ENCODE data around the gene BACH2. TPM values are rescaled to one million over a fixed set of nuclear protein-coding genes. Genes with fewer than 3 reads are reported as not detected.

The BACH2 gene
- total and polyA plus RNA-seq, 2 experiments from 2014 or later: under 0.01 TPM; not detected in 1

DNA sequence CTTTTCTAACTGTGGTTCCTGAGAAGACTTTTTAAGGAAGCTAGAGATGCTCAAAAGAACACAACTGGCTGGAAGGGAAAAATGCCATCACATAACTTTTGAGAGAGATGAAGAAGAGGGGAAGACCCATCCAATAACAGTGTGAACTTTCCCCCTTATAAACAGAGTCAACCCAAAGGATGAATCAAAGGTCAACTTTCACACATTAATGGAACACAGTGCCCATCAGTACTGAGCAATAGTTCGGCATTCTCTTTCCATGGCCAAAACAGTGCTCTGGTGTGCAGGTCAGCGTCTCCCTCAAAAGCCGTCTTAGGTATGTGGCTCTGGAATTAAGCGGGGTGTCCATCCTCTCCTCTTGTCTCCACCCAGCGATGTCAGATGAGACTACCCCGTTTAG is 272.0 kb downstream of the BACH2 start:
- Histone ChIP-seq H3K36me3 (ENCODE audit: low read depth) (no peaks in the 10 kb centered on the region), H3F3A (ENCODE audit: insufficient read depth) (peaks cover 10% of the 10 kb centered on the region; the same call in 1 of the 2 replicates), H3K4me2 (ENCODE audit: unreplicated experiment) (no peak overlapping the region), H3K27ac (no peak overlapping the region), H3K27me3 (replicated peaks; ENCODE audit: insufficient read depth) (no peaks in the 10 kb centered on the region; the same call in 1 of the 2 replicates), H2AFZ (no peak overlapping the region), H3K9me2 (ENCODE audit: insufficient read depth) (no peaks in the 10 kb centered on the region), H3K79me2 (ENCODE audit: insufficient read depth) (no peaks in the 10 kb centered on the region), H3K4me3 (no peak overlapping the region), H4K20me1 (ENCODE audit: insufficient read depth) (no peaks in the 10 kb centered on the region), H3K9me3 (ENCODE audit: low read depth) (no peaks in the 10 kb centered on the region), H3K9ac (no peak overlapping the region), H3K4me1 (ENCODE audit: insufficient read depth) (peaks cover 12% of the 10 kb centered on the region)
- TF ChIP-seq EZH2phosphoT487 (IDR thresholded peaks at IDR 0.05; ENCODE audit: insufficient read depth, low read depth) (no peak), EZH2 (IDR thresholded peaks at IDR 0.05; ENCODE audit: insufficient read depth, poor library complexity, severe bottlenecking) (no peak)
- no peak for DNase-seq
- in situ Hi-C loops (cut with MboI): no loop called here
- WGBS, 2 experiments (ENCODE audit: low coverage in 1 of 2, low lambda C conversion rate in 2 of 2, missing lambda C conversion rate in 2 of 2): 98 to 100% methylated on average over 6 of the region's 6 CpGs

DNA sequence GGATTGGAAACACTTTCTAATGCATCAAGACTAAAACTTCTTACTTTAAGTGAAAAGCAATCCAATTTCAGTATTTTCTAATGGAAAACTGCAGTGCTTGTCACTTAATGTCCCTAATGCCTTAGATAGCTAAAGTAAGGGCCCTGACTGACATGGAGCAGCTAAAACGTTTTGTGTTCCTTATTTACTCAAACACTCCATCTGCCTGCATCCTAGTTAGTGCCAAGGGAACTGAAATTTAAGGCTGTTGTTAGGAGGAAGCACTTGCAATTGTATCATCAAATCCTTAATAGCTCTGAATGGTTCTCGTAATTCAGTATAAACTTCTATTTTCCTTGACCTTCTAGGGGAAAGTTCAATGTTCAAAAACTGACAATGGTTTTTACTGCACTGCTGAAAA is 274.9 kb downstream of the BACH2 start:
- Histone ChIP-seq H3F3A (ENCODE audit: insufficient read depth) (peaks cover 10% of the 10 kb centered on the region; the same call in 1 of the 2 replicates), H3K9ac (no peak overlapping the region), H3K9me2 (ENCODE audit: insufficient read depth) (no peaks in the 10 kb centered on the region), H3K4me1 (ENCODE audit: insufficient read depth) (peaks cover 12% of the 10 kb centered on the region), H3K9me3 (ENCODE audit: low read depth) (no peaks in the 10 kb centered on the region), H3K4me3 (no peak overlapping the region), H2AFZ (no peak overlapping the region), H3K27me3 (replicated peaks; ENCODE audit: insufficient read depth) (no peaks in the 10 kb centered on the region), H3K36me3 (ENCODE audit: low read depth) (no peaks in the 10 kb centered on the region), H3K4me2 (ENCODE audit: unreplicated experiment) (no peak overlapping the region), H3K27ac (no peak overlapping the region), H3K79me2 (ENCODE audit: insufficient read depth) (no peaks in the 10 kb centered on the region), H4K20me1 (ENCODE audit: insufficient read depth) (no peaks in the 10 kb centered on the region)
- WGBS, 2 experiments (ENCODE audit: low coverage in 1 of 2, low lambda C conversion rate in 2 of 2, missing lambda C conversion rate in 2 of 2): 52 to 64% methylated on average over 2 of the region's 2 CpGs
- TF ChIP-seq EZH2 (IDR thresholded peaks at IDR 0.05; ENCODE audit: insufficient read depth, poor library complexity, severe bottlenecking) (no peak), EZH2phosphoT487 (IDR thresholded peaks at IDR 0.05; ENCODE audit: insufficient read depth, low read depth) (no peak)
- DNase-seq: no peak
- in situ Hi-C loops (cut with MboI): no loop called here

DNA sequence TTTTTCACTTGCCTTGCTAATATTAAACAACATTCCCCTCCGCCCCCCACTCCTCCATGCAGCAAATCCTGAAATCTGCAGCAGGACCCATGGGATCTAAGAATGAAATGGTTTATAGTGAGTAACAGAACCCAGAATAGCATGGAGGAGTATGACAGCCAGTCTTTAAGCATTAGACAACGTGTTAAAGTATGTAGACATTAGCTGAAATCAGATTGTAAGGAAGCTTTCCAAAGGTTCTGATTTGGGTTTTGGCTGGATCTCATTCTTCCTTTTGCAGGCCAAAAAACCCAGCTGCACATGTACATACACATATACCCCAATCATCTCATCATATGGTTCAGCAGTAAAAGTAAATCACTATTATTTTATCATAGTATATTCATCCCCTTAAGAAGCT is 275.9 kb downstream of the BACH2 start:
- no peak for TF ChIP-seq EZH2 (IDR thresholded peaks at IDR 0.05; ENCODE audit: insufficient read depth, poor library complexity, severe bottlenecking)
- H2AFZ ChIP-seq: no peak overlapping the region
- 74 to 89% methylated on average over 2 of the region's 2 CpGs for WGBS, 2 experiments (ENCODE audit: low coverage in 1 of 2, low lambda C conversion rate in 2 of 2, missing lambda C conversion rate in 2 of 2)
- H3K4me1 ChIP-seq (ENCODE audit: insufficient read depth): peaks cover 6% of the 10 kb centered on the region
- H3K9ac ChIP-seq: no peak overlapping the region
- no peaks in the 10 kb centered on the region for H4K20me1 ChIP-seq (ENCODE audit: insufficient read depth)
- H3K36me3 ChIP-seq (ENCODE audit: low read depth): no peaks in the 10 kb centered on the region
- H3K79me2 ChIP-seq (ENCODE audit: insufficient read depth): no peaks in the 10 kb centered on the region
- in situ Hi-C loops (cut with MboI): no loop called here
- H3F3A ChIP-seq (ENCODE audit: insufficient read depth): peaks cover 5% of the 10 kb centered on the region; the same call in 1 of the 2 replicates
- H3K9me3 ChIP-seq (ENCODE audit: low read depth): no peaks in the 10 kb centered on the region
- no peak overlapping the region for H3K4me3 ChIP-seq
- H3K27ac ChIP-seq: no peak overlapping the region
- H3K27me3 ChIP-seq (replicated peaks; ENCODE audit: insufficient read depth): no peaks in the 10 kb centered on the region
- no peak for DNase-seq
- no peak overlapping the region for H3K4me2 ChIP-seq (ENCODE audit: unreplicated experiment)
- no peaks in the 10 kb centered on the region for H3K9me2 ChIP-seq (ENCODE audit: insufficient read depth)

DNA sequence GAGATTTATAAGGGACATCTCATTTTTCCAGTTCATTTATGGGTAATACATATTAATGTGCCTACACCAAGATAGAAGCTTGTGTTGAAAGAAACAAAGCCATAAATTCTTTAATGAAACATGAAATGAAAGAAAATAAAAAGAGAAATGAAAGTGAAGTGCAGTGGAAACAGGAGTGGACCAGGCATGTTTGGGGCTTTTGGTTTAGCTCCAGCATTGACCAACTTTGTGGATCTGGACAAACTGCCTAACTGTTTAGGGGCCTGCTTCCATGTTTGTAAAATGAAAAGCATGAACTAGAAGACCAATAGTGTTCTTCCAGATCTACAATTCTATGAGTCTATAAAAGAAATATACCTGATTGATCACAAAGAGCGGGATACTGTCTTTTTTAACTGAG is 277.4 kb downstream of the BACH2 start:
- H3K4me1 ChIP-seq (ENCODE audit: insufficient read depth): no peaks in the 10 kb centered on the region
- no peak overlapping the region for H3K9ac ChIP-seq
- H3K4me2 ChIP-seq (ENCODE audit: unreplicated experiment): no peak overlapping the region
- H3K9me2 ChIP-seq (ENCODE audit: insufficient read depth): no peaks in the 10 kb centered on the region
- no peak overlapping the region for H2AFZ ChIP-seq
- WGBS, 2 experiments (ENCODE audit: low coverage in 1 of 2, low lambda C conversion rate in 2 of 2, missing lambda C conversion rate in 2 of 2): 95 to 100% methylated on average over 1 of the region's 1 CpG
- H3K9me3 ChIP-seq (ENCODE audit: low read depth): no peaks in the 10 kb centered on the region
- H3K27me3 ChIP-seq (replicated peaks; ENCODE audit: insufficient read depth): no peaks in the 10 kb centered on the region
- H3K4me3 ChIP-seq: no peak overlapping the region
- TF ChIP-seq EZH2phosphoT487 (IDR thresholded peaks at IDR 0.05; ENCODE audit: insufficient read depth, low read depth): no peak
- TF ChIP-seq EZH2 (IDR thresholded peaks at IDR 0.05; ENCODE audit: insufficient read depth, poor library complexity, severe bottlenecking): no peak
- H3F3A ChIP-seq (ENCODE audit: insufficient read depth): no peaks in the 10 kb centered on the region
- in situ Hi-C loops (cut with MboI): no loop called here
- no peaks in the 10 kb centered on the region for H3K36me3 ChIP-seq (ENCODE audit: low read depth)
- no peak overlapping the region for H3K27ac ChIP-seq
- no peak for DNase-seq
- H3K79me2 ChIP-seq (ENCODE audit: insufficient read depth): no peaks in the 10 kb centered on the region
- no peaks in the 10 kb centered on the region for H4K20me1 ChIP-seq (ENCODE audit: insufficient read depth)

DNA sequence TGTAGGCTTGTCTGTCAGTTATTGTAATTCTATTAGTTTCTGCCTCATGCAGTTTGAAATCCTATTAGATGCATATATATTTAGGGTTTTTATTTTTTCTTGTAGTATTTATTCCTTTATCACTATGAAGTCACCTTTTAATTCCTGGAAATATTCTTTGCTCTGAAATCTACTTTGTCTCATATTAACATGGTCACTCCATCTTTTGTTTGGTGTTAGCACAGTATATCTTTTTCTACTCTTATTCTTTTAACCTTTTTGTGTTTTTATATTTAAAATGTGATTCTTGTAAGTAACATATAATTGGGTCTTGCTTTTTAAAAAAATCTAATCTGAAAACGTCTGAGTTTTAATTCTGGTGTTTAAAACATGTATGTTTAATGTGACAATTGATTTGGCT is 280.8 kb downstream of the BACH2 start:
- Histone ChIP-seq H3K9me2 (ENCODE audit: insufficient read depth) (no peaks in the 10 kb centered on the region), H4K20me1 (ENCODE audit: insufficient read depth) (no peaks in the 10 kb centered on the region), H2AFZ (no peak overlapping the region), H3K27me3 (replicated peaks; ENCODE audit: insufficient read depth) (no peaks in the 10 kb centered on the region), H3K4me1 (ENCODE audit: insufficient read depth) (no peaks in the 10 kb centered on the region), H3K36me3 (ENCODE audit: low read depth) (no peaks in the 10 kb centered on the region), H3K9me3 (ENCODE audit: low read depth) (no peaks in the 10 kb centered on the region), H3K9ac (no peak overlapping the region), H3K27ac (no peak overlapping the region), H3K4me3 (no peak overlapping the region), H3K79me2 (ENCODE audit: insufficient read depth) (no peaks in the 10 kb centered on the region), H3F3A (ENCODE audit: insufficient read depth) (no peaks in the 10 kb centered on the region), H3K4me2 (ENCODE audit: unreplicated experiment) (no peak overlapping the region)
- TF ChIP-seq EZH2 (IDR thresholded peaks at IDR 0.05; ENCODE audit: insufficient read depth, poor library complexity, severe bottlenecking) (no peak), EZH2phosphoT487 (IDR thresholded peaks at IDR 0.05; ENCODE audit: insufficient read depth, low read depth) (no peak)
- WGBS, 2 experiments (ENCODE audit: low coverage in 1 of 2, low lambda C conversion rate in 2 of 2, missing lambda C conversion rate in 2 of 2): 31 to 47% methylated on average over 1 of the region's 1 CpG
- in situ Hi-C loops (cut with MboI): no loop called here
- no peak for DNase-seq

Measured in GM23248 (cell line).